SK-N-MC (cell line): ENCODE results near the gene FUOM.

Experiments used
- DNase-seq: peaks from one replicate; pipeline ENCODE4 v3.0.0-alpha.2; 2011; ENCODE audit warnings: low read depth, low spot score
- H3K27ac ChIP-seq: fragments of 200-600 bp; sonication (generic); 2 replicates; pipeline ENCODE4 v1.5.1; 2016; ENCODE audit warnings: mixed run types
- H3K36me3 ChIP-seq: fragments of 200-600 bp; sonication (generic); 2 replicates; pipeline ENCODE4 v1.6.1; 2017; ENCODE audit warnings: antibody characterized with exemption, low read length, mixed read lengths; ENCODE audit not compliant: insufficient read depth
- H3K4me3 ChIP-seq: fragments of 200-600 bp; sonication (generic); 2 replicates; pipeline ENCODE4 v1.5.1; 2016
- H3K9ac ChIP-seq: fragments of 200-600 bp; sonication (generic); 2 replicates; pipeline ENCODE4 v1.8.0; 2017; ENCODE audit warnings: mixed run types, mixed read lengths; ENCODE audit not compliant: insufficient read length
- H3K9me3 ChIP-seq: fragments of 200-600 bp; sonication (generic); 2 replicates; pipeline ENCODE4 v1.6.1; 2017; ENCODE audit warnings: low read depth, mild to moderate bottlenecking, antibody characterized with exemption, low read length, moderate library complexity, mixed read lengths
- EZH2 ChIP-seq: fragments of 200-600 bp; sonication (generic); IDR thresholded peaks from one replicate; pipeline ENCODE4 v1.6.1; 2017; ENCODE audit warnings: antibody characterized with exemption
- FOXP2 ChIP-seq: optimal IDR thresholded peaks from 2 replicates; pipeline ENCODE3; 2011; ENCODE audit warnings: mild to moderate bottlenecking, moderate library complexity; ENCODE audit not compliant: insufficient read depth; ENCODE audit errors: extremely low read length, control extremely low read depth
- POLR2AphosphoS5 ChIP-seq: IDR thresholded peaks from 2 replicates; pipeline ENCODE4 v1.6.1; 2012; ENCODE audit warnings: mild to moderate bottlenecking, low read depth, low read length, borderline replicate concordance

Gene FUOM

DNA sequence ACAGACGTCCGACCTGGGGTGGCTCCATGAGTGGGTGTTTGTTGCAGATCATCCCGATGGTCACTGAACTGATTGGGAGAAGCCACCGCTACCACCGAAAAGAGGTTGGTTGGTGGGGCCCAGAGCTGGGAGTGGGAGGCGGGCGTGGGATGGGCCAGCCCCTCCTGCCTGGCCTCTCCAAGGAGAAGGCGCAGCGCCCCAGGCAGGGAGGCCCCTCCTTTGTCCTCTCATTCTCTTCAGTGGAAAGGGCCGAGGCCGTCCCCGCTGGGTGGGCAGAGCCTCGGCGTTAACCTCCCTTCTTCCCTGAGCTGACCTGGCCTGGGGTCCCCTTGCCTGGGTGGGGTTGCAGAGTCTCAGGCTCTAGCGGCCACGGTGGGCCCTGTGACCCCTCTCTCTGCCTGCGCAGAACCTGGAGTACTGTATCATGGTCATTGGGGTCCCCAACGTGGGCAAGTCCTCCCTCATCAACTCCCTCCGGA, 41.3 kb upstream of the FUOM start:
- TF ChIP-seq FOXP2 (no peak), POLR2AphosphoS5 (no peak), EZH2 (no peak)
- Histone ChIP-seq H3K9me3 (no peaks in the 10 kb centered on the region), H3K9ac (no peak overlapping the region), H3K4me3 (no peak overlapping the region), H3K36me3 (peaks cover 12% of the 10 kb centered on the region; the same call in 1 of the 2 replicates), H3K27ac (no peak overlapping the region)
- no peak for DNase-seq

DNA sequence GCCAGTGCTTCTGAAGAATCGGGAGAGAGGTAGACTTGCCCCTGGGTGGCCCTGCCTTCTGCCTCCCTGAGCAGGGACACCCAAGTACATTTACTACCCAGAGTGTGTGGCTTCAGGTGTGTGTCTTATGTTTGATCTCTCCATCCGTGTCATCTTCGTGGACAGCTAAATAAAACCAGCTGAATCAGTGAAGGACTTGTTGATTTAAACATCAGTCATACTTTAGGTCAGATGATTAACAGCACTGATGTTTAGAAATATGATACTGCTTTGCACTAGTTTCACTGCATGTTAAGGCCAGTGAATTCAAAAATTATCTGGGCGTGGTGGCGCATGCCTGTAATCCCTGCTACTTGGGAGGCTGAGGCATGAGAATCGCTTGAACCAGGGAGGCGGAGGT, 40.1 kb upstream of the FUOM start:
- DNase-seq, result no peak
- Histone ChIP-seq H3K9ac (no peak overlapping the region), H3K36me3 (peaks cover 10% of the 10 kb centered on the region; the same call in 1 of the 2 replicates)

DNA sequence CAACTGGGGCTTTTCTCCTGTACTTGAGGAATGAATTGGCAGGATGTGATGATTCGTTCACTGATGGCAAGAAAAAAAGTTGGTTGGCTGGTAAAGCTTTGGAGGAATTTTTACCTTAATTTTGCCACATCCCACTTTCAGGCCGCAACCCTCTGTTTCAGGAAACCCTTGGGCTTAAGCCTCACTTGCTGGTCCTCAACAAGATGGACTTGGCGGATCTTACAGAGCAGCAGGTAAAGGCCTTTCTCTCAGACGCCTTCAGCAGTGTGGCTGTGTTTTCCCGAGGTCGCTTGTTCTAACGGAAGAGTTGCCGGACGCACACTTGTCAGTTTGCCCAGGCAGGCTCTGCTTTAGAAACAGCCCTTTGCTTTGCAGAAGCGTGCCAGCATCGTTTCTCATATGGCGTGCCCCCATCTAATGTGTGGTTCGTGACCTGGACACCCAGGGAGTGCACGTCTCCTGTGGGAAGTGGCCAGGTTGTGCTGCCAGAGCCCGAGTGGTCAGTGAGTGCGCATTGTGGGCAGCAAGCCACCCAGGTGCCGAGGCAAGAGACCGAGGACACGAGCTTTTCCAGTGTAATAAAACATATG, 38.3 kb upstream of the FUOM start:
- TF ChIP-seq FOXP2, result no peak
- no peak for TF ChIP-seq EZH2
- TF ChIP-seq POLR2AphosphoS5, result no peak
- H3K9ac ChIP-seq, result no peak overlapping the region
- no peaks in the 10 kb centered on the region for H3K9me3 ChIP-seq
- H3K4me3 ChIP-seq, result no peak overlapping the region
- H3K27ac ChIP-seq, result no peak overlapping the region
- DNase-seq, result no peak
- peaks cover 7% of the 10 kb centered on the region; the same call in 1 of the 2 replicates for H3K36me3 ChIP-seq

More for the DNA sequence above, 40.1 kb upstream of the FUOM start:
- Histone ChIP-seq H3K9me3 (no peaks in the 10 kb centered on the region), H3K27ac (no peak overlapping the region), H3K4me3 (no peak overlapping the region)
- TF ChIP-seq EZH2 (no peak), FOXP2 (no peak), POLR2AphosphoS5 (no peak)

DNA sequence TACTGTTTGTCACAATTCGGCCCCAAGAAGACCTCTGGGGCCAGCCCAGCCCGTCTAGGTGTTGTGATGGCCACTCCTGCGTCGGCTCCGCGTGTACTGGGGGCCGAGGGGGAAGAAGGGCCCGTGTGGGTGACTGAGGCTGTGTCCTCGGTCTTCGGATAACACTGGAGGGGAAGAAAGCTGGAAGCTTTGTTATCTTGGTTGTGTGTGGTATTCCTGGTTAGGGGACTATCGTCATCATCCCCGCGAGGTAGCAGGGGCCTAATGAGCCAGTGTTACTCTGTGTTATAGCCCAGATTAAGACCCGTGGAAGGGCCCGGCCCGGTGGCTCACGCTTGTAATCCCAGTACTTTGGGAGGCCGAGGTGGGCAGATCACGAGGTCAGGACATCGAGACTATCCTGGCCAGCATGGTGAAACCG, 37.0 kb upstream of the FUOM start:
- Histone ChIP-seq H3K4me3 (peak overlapping the region; percentile 84), H3K9ac (peak overlapping the region; percentile 90), H3K9me3 (no peaks in the 10 kb centered on the region), H3K27ac (no peak overlapping the region), H3K36me3 (peaks cover 7% of the 10 kb centered on the region; the same call in 1 of the 2 replicates)
- TF ChIP-seq FOXP2 (no peak), POLR2AphosphoS5 (no peak), EZH2 (no peak)
- DNase-seq, result no peak

DNA sequence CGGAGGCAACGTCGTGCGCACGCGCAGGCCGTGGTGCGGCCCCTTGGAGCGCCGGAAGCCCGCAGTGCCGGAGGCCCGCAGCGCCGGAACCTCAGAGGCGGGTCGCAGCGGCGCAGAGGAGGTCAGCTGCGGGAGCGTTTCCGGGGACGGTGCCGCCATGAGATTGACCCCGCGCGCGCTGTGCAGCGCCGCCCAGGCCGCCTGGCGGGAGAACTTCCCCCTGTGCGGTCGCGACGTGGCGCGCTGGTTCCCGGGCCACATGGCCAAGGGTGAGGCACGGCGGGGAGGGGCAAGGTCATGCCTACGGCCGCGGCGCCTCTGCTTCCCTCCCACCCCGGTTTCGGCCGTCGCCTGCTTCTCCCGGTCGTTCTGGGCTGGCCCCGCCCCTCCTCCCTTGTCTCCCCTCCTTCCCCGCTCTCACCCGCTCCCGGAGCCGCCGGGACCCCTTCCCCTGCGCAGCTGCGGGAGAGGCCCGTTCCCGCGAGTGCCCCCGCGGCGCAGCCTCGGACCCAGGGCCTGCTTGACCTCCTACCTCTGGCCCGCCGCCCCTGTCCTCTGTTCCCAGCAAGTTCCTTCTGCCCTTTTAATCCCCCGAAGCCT, 36.3 kb upstream of the FUOM start, which contains the start of gene MTG1:
TSS of gene MTG1 (plus strand) at position 94 of the 600 bp plus-strand sequence. CDS start at position 158, 64 bp downstream.
- no peak for DNase-seq
- H3K9me3 ChIP-seq, result no peaks in the 10 kb centered on the region
- H3K4me3 ChIP-seq, result peak within 1 kb of the TSS; percentile 84
- peak within 1 kb of the TSS; percentile 68 for H3K27ac ChIP-seq
- peak within 1 kb of the TSS; percentile 90 for H3K9ac ChIP-seq
- no peak for TF ChIP-seq EZH2
- no peak for TF ChIP-seq FOXP2
- peak; percentile 79; the same call in 1 of the 2 replicates for TF ChIP-seq POLR2AphosphoS5
- H3K36me3 ChIP-seq, result peaks cover 7% of the 10 kb centered on the region; the same call in 1 of the 2 replicates

DNA sequence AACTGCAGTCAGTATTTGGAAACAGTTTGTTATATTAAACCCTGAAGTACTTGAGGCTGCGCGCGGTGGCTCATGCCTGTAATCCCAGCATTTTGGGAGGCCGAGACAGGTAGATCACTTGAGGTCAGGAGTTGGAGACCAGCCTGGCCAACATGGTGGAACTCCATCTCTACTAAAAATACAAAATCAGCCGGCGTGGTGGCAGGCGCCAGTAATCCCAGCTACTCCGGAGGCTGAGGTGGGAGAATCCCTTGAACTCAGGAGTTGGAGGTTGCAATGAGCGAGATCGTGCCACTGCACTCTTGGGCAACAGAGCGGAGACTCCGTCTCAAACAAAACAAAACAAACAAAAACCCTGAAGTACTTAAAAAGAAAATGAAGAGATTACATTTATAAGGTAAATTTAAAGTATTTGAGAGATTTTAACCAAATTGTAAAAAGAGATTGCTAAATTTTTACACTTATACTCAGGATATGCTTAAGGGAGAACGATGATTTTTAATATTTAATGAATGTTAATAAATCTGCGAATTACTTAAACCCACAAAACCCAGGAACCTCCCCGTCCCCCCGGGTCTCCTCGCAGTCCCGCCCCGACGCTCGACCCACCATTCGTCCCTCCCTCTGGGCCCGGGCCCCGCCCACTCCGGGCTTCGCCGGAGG, 35.7 kb upstream of the FUOM start:
- peak overlapping the region; percentile 84 for H3K4me3 ChIP-seq
- H3K27ac ChIP-seq, result peak overlapping the region; percentile 68; the same call in 1 of the 2 replicates

DNA sequence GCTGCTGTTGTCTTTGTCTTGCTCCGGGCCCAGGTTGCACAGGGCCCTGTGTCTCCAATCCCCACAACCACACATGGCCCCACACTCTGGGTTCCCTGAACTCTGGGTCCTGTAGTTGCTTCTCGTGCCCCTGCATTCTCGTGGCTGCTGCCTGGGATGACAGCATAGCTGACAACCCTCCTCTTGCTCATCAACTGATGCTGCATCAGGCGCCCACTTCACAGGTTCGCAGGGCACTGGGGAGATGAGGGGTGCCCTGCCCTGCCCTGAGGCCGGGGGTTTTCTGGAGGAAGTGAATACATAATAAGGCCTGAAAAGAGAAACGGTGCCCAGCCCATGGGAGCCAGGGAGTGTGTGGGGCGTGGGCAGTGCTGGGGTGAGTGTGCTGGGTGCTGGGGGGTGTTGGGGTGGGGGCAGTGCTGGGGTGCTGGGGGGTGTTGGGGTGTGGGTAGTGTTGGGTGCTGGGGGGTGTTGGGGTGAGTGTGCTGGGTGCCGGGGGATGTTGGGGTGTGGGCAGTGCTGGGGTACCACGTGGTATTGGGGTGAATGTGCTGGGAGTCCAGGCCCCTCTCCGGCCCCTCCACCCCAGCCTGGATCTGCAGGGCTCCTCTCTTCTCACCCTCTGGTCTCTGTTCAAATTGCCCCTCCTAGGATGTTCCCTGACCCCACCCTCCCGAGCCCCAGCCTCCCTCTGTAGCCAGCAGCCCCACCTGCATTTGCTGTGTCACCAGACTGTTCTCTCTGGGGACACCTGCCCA, 34.1 kb upstream of the FUOM start:
- Histone ChIP-seq H3K27ac (no peak overlapping the region), H3K36me3 (no peaks in the 10 kb centered on the region; the same call in 1 of the 2 replicates), H3K9me3 (no peaks in the 10 kb centered on the region), H3K4me3 (no peak overlapping the region), H3K9ac (no peak overlapping the region)
- no peak for DNase-seq
- TF ChIP-seq FOXP2 (no peak), POLR2AphosphoS5 (no peak), EZH2 (no peak)

More for the DNA sequence above, 35.7 kb upstream of the FUOM start:
- Histone ChIP-seq H3K36me3 (peaks cover 5% of the 10 kb centered on the region; the same call in 1 of the 2 replicates), H3K9me3 (no peaks in the 10 kb centered on the region), H3K9ac (peak overlapping the region; percentile 66)
- no peak for TF ChIP-seq EZH2
- no peak for TF ChIP-seq FOXP2
- no peak for TF ChIP-seq POLR2AphosphoS5
- no peak for DNase-seq
